ENCODE results near the gene CSNK1E. TPM values are rescaled to one million over a fixed set of nuclear protein-coding genes. Genes with fewer than 3 reads are reported as not detected.

The CSNK1E gene
- total RNA-seq, 1 experiment from 2014 or later: 135 TPM

GRCh38 chr22:38286915-38287669 is 30.1 kb downstream of the CSNK1E start:
- no peak for DNase-seq (ENCODE audit: extremely low read depth, low read depth)

- no peak for DNase-seq (ENCODE audit: extremely low read depth, low read depth)
Measured at GRCh38 chr22:38285018-38285417, 32.2 kb downstream of the CSNK1E start.

DNA sequence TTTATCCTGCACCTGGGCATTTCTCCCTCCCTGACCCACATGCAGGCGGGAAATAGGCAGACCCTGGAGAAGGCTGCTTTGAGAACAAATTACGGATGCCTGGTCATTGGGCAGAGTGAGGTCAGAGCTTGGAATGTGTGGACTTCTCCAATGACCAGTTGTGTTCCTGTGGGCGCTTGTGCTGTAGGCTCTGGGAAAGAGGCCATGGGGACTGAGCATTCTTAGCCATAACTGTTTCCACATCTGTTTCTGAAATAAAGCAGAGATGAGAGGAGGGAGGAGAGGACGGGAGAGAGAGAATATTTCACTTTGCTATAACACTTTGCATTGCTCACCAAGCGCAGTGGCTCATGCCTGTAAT is 33.2 kb downstream of the CSNK1E start:
- no peak for DNase-seq (ENCODE audit: extremely low read depth, low read depth)

DNA sequence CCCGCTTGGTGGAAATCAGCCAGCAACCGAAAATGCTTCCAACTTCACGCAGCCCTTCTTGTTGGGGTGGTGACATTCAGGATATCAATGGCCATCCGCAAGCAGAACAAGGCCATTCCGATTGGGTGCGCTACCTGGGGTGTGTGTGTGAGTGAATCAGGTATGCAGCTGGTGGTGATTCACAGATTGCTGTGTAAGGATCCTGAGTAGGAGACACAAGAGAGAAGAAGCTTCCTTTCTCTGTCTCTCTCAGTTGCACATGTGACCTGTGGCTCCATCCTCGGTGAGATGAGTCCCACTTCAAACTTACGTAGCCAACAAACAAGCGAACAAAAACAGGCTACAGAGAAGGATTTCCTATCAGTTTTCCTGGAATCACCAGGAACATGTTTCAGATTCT is 34.8 kb downstream of the CSNK1E start:
- DNase-seq (ENCODE audit: extremely low read depth, low read depth): no peak

- no peak for DNase-seq (ENCODE audit: extremely low read depth, low read depth)
Measured at GRCh38 chr22:38276166-38276565, 41.1 kb downstream of the CSNK1E start.

GRCh38 chr22:38273135-38273826 is 44.0 kb downstream of the CSNK1E start:
- DNase-seq (ENCODE audit: extremely low read depth, low read depth): no peak

DNA sequence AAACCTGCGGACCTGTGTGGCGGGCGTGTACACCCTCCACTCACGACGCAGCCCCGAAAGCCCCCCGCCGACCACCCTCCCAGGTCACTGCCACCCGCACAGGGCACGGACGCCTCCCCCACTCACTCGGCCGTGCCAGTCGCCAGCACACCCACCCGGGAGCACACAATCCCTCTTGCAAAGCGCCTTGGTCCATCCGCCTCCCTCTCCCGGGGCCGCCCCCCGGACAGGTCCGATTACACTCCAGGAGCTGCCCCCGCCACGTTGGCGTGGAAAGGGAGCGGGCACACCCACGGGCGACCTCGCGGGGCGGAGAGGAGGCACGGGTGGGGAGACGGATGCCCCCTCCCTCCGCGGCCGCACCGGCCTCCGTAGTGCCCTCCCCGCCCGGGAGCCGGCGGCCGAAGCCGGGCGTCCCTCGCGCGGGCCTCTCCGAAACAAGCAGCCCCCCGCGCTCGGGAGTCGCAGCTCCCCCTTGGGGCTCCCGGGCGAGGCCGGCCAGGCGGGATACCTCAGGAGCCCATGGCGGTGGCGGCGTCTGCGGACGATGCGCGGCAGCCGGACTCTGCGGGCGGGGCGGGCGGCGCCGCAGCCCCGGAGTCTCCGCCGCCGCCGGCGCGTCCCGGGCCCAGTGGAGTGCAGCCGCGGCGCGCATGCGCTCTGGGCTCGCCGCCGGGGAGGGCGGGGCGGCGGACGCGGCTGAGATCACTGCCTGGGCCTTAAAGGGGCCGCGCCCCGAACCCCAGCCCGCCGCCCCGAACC is 44.7 kb downstream of the CSNK1E start, which contains the start of gene TMEM184B:
TMEM184B (minus strand) TSS at position 638 of the 762 bp plus-strand sequence. CDS start 25,049 bp downstream, outside the sequence.
- peak; percentile 37 for DNase-seq (ENCODE audit: extremely low read depth, low read depth)

- no peak for DNase-seq (ENCODE audit: extremely low read depth, low read depth)
Measured at GRCh38 chr22:38271927-38272372, 45.3 kb downstream of the CSNK1E start.

DNA sequence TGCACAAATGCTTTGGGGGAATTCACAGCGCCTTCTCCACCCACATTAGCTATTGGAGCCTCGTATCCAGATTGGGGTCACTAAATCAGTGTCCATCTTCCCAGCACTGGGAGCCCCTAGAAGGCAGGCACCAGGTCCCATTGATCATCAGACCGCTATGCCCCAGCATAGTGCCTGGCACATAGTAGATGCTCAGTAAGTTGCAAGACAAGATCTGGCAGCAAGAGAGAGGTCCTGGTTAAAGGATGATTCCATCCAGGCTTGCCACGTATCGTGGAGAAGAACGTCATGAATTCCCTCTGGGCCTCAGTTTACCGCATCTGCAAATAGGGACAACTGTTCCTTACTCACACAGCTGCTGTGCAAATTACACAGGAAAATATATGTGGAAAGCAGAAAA is 46.1 kb downstream of the CSNK1E start:
- DNase-seq (ENCODE audit: extremely low read depth, low read depth): no peak

- no peak for DNase-seq (ENCODE audit: extremely low read depth, low read depth)
Measured at GRCh38 chr22:38270091-38270992, 46.9 kb downstream of the CSNK1E start.

DNA sequence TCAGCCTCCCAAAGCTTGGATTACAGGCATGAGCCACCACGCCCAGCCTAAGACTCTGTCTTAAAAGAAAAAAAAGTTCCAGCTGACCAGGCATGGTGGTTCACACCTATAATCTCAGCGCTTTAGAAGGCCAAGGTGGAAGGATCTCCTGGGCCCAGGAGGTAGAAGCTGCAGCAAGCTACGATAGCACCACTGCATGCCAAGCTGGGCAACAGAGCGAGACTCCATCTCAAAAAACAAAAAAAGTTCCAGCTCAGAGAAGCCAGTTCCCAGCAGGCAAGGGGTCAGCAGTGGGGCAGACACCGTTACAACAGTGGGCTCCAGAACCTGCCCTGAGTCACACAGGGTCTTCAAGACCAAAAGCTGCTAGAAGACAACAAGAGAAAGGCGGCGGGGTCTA is 47.8 kb downstream of the CSNK1E start:
- DNase-seq (ENCODE audit: extremely low read depth, low read depth): no peak

DNA sequence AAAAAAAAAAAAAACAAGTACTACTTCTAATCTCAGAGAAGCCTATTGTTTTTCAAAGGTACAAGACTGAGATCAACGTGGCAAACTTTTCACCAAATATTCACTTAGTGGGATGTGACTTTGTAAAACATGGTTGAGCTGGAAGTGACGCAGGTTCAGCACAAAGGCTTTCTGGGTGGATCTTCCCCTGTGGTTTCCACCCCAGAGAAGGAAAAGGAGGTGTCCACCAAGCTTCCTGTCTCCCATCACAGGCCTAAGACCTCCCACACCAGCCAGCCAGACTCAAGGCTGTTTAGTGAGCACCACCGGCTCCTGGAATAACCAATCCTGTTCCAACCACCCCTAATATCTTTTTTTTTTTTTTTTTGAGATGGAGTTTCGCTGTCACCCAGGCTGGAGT is 50.1 kb downstream of the CSNK1E start:
- DNase-seq (ENCODE audit: extremely low read depth, low read depth): no peak

DNA sequence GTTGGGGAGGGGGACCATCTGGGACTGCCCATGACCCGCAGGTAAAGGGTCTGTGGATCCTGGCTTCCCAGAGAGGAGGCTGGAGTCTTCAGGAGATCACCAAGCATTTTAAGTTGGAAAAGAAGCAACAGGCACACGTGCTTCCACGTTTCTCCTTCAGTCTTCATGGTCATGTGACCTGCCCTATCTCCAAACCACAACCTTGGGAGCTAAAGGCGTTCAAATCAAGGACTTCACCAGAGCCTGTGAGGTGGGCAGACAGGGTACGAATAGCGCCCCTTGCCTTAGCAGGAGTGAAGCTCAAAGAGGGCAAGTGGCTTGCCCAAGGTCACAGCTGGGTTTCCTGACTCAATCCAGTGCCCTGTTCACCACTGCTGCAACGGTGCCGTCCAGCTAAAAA is 51.1 kb downstream of the CSNK1E start:
- DNase-seq (ENCODE audit: extremely low read depth, low read depth): no peak

DNA sequence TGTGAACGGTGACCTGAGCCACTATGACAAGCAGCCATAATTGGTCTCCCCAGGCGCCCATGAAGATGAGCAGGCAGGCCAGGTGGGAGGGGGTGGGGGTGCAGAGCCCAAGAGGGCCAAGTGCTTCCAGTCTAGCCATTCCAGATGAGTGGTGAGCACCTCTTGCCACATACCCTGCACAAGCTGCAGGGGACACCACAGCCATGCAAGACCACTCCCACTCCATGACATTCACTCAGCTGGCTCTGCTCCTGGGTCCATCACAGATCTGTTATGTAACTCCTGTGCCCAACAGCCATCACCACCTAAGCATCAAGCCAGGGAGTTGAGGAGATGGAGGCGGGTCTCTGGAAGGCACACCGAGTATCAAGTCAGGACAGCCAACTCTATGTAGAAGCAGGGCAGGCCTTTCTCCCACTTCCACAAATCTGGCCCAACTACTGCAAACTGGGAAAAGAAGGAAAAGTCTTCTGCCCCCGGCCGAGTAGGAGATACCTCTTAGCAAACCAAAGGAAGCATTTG is 52.9 kb downstream of the CSNK1E start:
- no peak for DNase-seq (ENCODE audit: extremely low read depth, low read depth)

- no peak for DNase-seq (ENCODE audit: extremely low read depth, low read depth)
Measured at GRCh38 chr22:38262051-38262795, 55.0 kb downstream of the CSNK1E start.

GRCh38 chr22:38260761-38261681 is 56.2 kb downstream of the CSNK1E start:
- no peak for DNase-seq (ENCODE audit: extremely low read depth, low read depth)

- DNase-seq (ENCODE audit: extremely low read depth, low read depth): no peak
Measured at GRCh38 chr22:38259370-38259769, 57.9 kb downstream of the CSNK1E start.

- DNase-seq (ENCODE audit: extremely low read depth, low read depth): no peak
Measured at GRCh38 chr22:38258895-38259294, 58.3 kb downstream of the CSNK1E start.

Measured in NCI-H460 (cell line).